BLaER1 treated with 17β-estradiol and CSF1 and Interleukin-3, amounts not matched to agents 10 nM and 100 nM (cell line): ENCODE data around the gene TYMS.

ENCODE experiments used
- H3K27ac ChIP-seq, 11 experiments: shearing (Covaris generic); formaldehyde crosslinking; 2 replicates each; pipeline ENCODE4 v1.8.1; 2022
- H3K27me3 ChIP-seq, 11 experiments: shearing (Covaris generic); formaldehyde crosslinking; 2 replicates each; pipeline ENCODE4 v1.8.1; 2022
- H3K36me3 ChIP-seq, 11 experiments: shearing (Covaris generic); formaldehyde crosslinking; 2 replicates each; pipeline ENCODE4 v1.8.1; 2022
- H3K4me1 ChIP-seq, 10 experiments: shearing (Covaris generic); formaldehyde crosslinking; 2 replicates each; pipeline ENCODE4 v1.8.1; 2022
- H3K4me2 ChIP-seq, 11 experiments: shearing (Covaris generic); formaldehyde crosslinking; 2 replicates each; pipeline ENCODE4 v1.8.1; 2022
- H3K4me3 ChIP-seq, 10 experiments: shearing (Covaris generic); formaldehyde crosslinking; 2 replicates each; pipeline ENCODE4 v1.8.1; 2022
- H3K9ac ChIP-seq, 11 experiments: shearing (Covaris generic); formaldehyde crosslinking; 2 replicates each; pipeline ENCODE4 v1.8.1; 2022
- H3K9me3 ChIP-seq, 11 experiments: shearing (Covaris generic); formaldehyde crosslinking; replicated peaks in 1 of 11; 2 replicates each; pipeline ENCODE4 v1.8.1; 2022
- H4K20me1 ChIP-seq, 11 experiments: shearing (Covaris generic); formaldehyde crosslinking; 2 replicates each; pipeline ENCODE4 v1.8.1; 2022
- Cebpa-rat ChIP-seq, 11 experiments: shearing (Covaris generic); IDR thresholded peaks; 2 replicates each; pipeline ENCODE4 v1.8.1; 2022

The TYMS gene

GRCh38 chr18:634551-635045 is 22.9 kb upstream of the TYMS start:
- Histone ChIP-seq H3K27me3 (no peaks in the 10 kb centered on the region), H3K9me3 (no peaks in the 10 kb centered on the region), H3K4me1 (no peaks in the 10 kb centered on the region), H3K4me3 (no peak overlapping the region), H3K36me3 (no peaks in the 10 kb centered on the region), H3K9ac (no peak overlapping the region), H3K27ac (no peak overlapping the region), H4K20me1 (no peaks in the 10 kb centered on the region), H3K4me2 (no peak overlapping the region)
- no peak for TF ChIP-seq Cebpa-rat (IDR thresholded peaks at IDR 0.05)

- no peak overlapping the region for H3K9ac ChIP-seq
- H3K4me3 ChIP-seq: no peak overlapping the region
- H3K9me3 ChIP-seq: no peaks in the 10 kb centered on the region
- H3K36me3 ChIP-seq: no peaks in the 10 kb centered on the region
- no peak overlapping the region for H3K27ac ChIP-seq
- H3K27me3 ChIP-seq: no peaks in the 10 kb centered on the region
- no peaks in the 10 kb centered on the region for H4K20me1 ChIP-seq
- H3K4me2 ChIP-seq: no peak overlapping the region
- no peaks in the 10 kb centered on the region for H3K4me1 ChIP-seq
- no peak for TF ChIP-seq Cebpa-rat (IDR thresholded peaks at IDR 0.05)
Observed at GRCh38 chr18:635171-635570, 22.3 kb upstream of the TYMS start.

GRCh38 chr18:641224-641623 is 16.2 kb upstream of the TYMS start:
- Histone ChIP-seq H3K9me3 (no peaks in the 10 kb centered on the region), H3K36me3 (no peaks in the 10 kb centered on the region), H3K4me2 (no peak overlapping the region), H4K20me1 (no peaks in the 10 kb centered on the region), H3K27ac (no peak overlapping the region), H3K9ac (no peak overlapping the region), H3K4me3 (no peak overlapping the region), H3K4me1 (peaks cover 15 to 33% (median 26%) of the 10 kb centered on the region in 10 experiments), H3K27me3 (no peaks in the 10 kb centered on the region)
- no peak for TF ChIP-seq Cebpa-rat (IDR thresholded peaks at IDR 0.05)

- H4K20me1 ChIP-seq: no peaks in the 10 kb centered on the region
- peaks cover 15 to 40% (median 28%) of the 10 kb centered on the region in 10 experiments for H3K4me1 ChIP-seq
- H3K4me2 ChIP-seq: peak overlapping the region; percentile 11 to 68 (median 50)
- H3K27me3 ChIP-seq: no peaks in the 10 kb centered on the region
- peak in 6 of 11 experiments; percentile 37 to 95 (median 59); a peak in 9 of 22 replicates for TF ChIP-seq Cebpa-rat (IDR thresholded peaks at IDR 0.05)
- H3K36me3 ChIP-seq: no peaks in the 10 kb centered on the region
- peak overlapping the region in 8 of 11 experiments; percentile 41 to 81 (median 70); a peak in 15 of 22 replicates for H3K27ac ChIP-seq
- peak overlapping the region in 7 of 11 experiments; percentile 12 to 49 (median 32); a peak in 8 of 22 replicates for H3K9ac ChIP-seq
- no peak overlapping the region for H3K4me3 ChIP-seq
- peaks cover 0 to 4% (median 0%) of the 10 kb centered on the region in 11 experiments; a peak in 1 of 22 replicates for H3K9me3 ChIP-seq
Observed at GRCh38 chr18:644395-645004, 13.0 kb upstream of the TYMS start.

- H3K27me3 ChIP-seq: no peaks in the 10 kb centered on the region
- peaks cover 22 to 54% (median 42%) of the 10 kb centered on the region in 10 experiments for H3K4me1 ChIP-seq
- peak overlapping the region in 3 of 11 experiments; percentile 6 to 26 (median 8); a peak in 4 of 22 replicates for H3K27ac ChIP-seq
- no peak overlapping the region for H3K9ac ChIP-seq
- peaks cover 0 to 4% (median 0%) of the 10 kb centered on the region in 11 experiments; a peak in 1 of 22 replicates for H3K9me3 ChIP-seq
- no peak for TF ChIP-seq Cebpa-rat (IDR thresholded peaks at IDR 0.05)
- no peaks in the 10 kb centered on the region for H4K20me1 ChIP-seq
- H3K4me2 ChIP-seq: peak overlapping the region in 5 of 11 experiments; percentile 7 to 35 (median 14); a peak in 3 of 22 replicates
- H3K4me3 ChIP-seq: no peak overlapping the region
- H3K36me3 ChIP-seq: no peaks in the 10 kb centered on the region
Observed at GRCh38 chr18:647304-647703, 10.1 kb upstream of the TYMS start.

- Histone ChIP-seq H3K9ac (no peak overlapping the region), H3K9me3 (peaks cover 0 to 4% (median 0%) of the 10 kb centered on the region in 11 experiments; a peak in 1 of 22 replicates), H3K36me3 (no peaks in the 10 kb centered on the region), H3K27me3 (no peaks in the 10 kb centered on the region), H3K4me3 (no peak overlapping the region), H3K4me1 (peaks cover 13 to 34% (median 28%) of the 10 kb centered on the region in 10 experiments), H3K4me2 (peak overlapping the region in 1 of 11 experiments; percentile 57; a peak in 1 of 22 replicates), H3K27ac (no peak overlapping the region), H4K20me1 (no peaks in the 10 kb centered on the region)
- no peak for TF ChIP-seq Cebpa-rat (IDR thresholded peaks at IDR 0.05)
Observed at GRCh38 chr18:649341-649740, 8.1 kb upstream of the TYMS start.

GRCh38 chr18:650428-650858 is 7.0 kb upstream of the TYMS start:
- H3K9me3 ChIP-seq: peaks cover 0 to 4% (median 0%) of the 10 kb centered on the region in 11 experiments; a peak in 1 of 22 replicates
- H3K36me3 ChIP-seq: no peaks in the 10 kb centered on the region
- no peak for TF ChIP-seq Cebpa-rat (IDR thresholded peaks at IDR 0.05)
- peak overlapping the region; percentile 32 to 65 (median 57) for H3K4me2 ChIP-seq
- H3K27me3 ChIP-seq: no peaks in the 10 kb centered on the region
- H3K4me1 ChIP-seq: peaks cover 7 to 27% (median 20%) of the 10 kb centered on the region in 10 experiments; a peak in 19 of 20 replicates
- no peak overlapping the region for H3K9ac ChIP-seq
- no peaks in the 10 kb centered on the region for H4K20me1 ChIP-seq
- H3K27ac ChIP-seq: peak overlapping the region in 4 of 11 experiments; percentile 3 to 41 (median 12); a peak in 2 of 22 replicates
- no peak overlapping the region for H3K4me3 ChIP-seq

- H3K9me3 ChIP-seq: peaks cover 0 to 3% (median 0%) of the 10 kb centered on the region in 11 experiments; a peak in 1 of 22 replicates
- H3K36me3 ChIP-seq: no peaks in the 10 kb centered on the region
- no peak for TF ChIP-seq Cebpa-rat (IDR thresholded peaks at IDR 0.05)
- H4K20me1 ChIP-seq: no peaks in the 10 kb centered on the region
- no peak overlapping the region for H3K4me2 ChIP-seq
- no peak overlapping the region for H3K9ac ChIP-seq
- H3K4me3 ChIP-seq: no peak overlapping the region
- no peak overlapping the region for H3K27ac ChIP-seq
- peaks cover 7 to 36% (median 28%) of the 10 kb centered on the region in 10 experiments; a peak in 19 of 20 replicates for H3K4me1 ChIP-seq
- peaks cover 0 to 6% (median 0%) of the 10 kb centered on the region in 11 experiments; a peak in 1 of 22 replicates for H3K27me3 ChIP-seq
Observed at GRCh38 chr18:652131-652530, 5.3 kb upstream of the TYMS start.

- Histone ChIP-seq H3K4me3 (no peak overlapping the region), H3K4me1 (peaks cover 7 to 30% (median 25%) of the 10 kb centered on the region in 10 experiments; a peak in 19 of 20 replicates), H3K27ac (no peak overlapping the region), H3K9me3 (no peaks in the 10 kb centered on the region), H3K9ac (no peak overlapping the region), H3K27me3 (peaks cover 0 to 9% (median 0%) of the 10 kb centered on the region in 11 experiments; a peak in 1 of 22 replicates), H3K36me3 (no peaks in the 10 kb centered on the region), H3K4me2 (no peak overlapping the region), H4K20me1 (no peaks in the 10 kb centered on the region)
- TF ChIP-seq Cebpa-rat (IDR thresholded peaks at IDR 0.05): no peak
Observed at GRCh38 chr18:653512-653911, 3.9 kb upstream of the TYMS start.
